Measurements from ENCODE around the gene DGKB.
"Not testable (repeated sequence)": the region's sequence is repeated elsewhere in the genome, so short reads cannot be mapped to it uniquely, and the experiment has no call there.

Gene DGKB

DNA sequence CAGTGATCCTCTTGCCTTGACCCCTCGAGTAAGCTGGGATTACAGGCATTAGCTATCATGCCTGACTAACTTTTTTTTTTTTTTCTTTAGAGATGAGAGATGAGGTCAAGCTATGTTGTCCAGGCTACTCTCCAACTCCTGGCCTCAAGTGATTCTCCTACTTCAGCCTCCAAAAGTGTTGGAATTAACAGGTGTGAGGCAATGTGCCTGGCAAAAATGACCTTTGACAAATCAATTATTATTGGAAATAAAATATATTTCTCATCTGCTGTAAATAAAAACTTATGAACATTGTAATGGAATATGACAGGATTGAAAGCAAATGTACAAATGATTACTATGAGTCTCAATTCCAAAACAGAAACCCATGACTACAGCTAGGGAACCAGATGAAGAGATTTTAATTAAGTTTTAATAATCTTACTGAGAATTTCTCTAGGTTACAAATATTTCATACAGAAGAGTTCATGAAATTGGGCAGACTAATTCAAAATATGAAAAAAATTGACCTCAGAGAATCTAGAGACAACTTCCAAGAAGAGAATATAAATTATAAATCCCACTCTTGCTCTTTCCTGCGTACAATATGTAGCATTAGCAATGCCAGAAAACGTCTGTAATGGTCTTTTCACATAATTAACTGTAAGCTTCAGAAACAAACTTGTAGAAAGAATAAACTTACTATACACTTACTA lies 414.7 kb downstream of the DGKB start:
- in situ Hi-C loops (cut with MboI; ENCODE audit: low sequenced_read_pairs) = no loop called here

GRCh38 chr7:14483663-14484062 lies 418.9 kb downstream of the DGKB start:
- in situ Hi-C loops (cut with MboI; ENCODE audit: low sequenced_read_pairs) = no loop called here

- in situ Hi-C loops (cut with MboI; ENCODE audit: low sequenced_read_pairs) = no loop called here
Measured at GRCh38 chr7:14480281-14480680, 422.3 kb downstream of the DGKB start.

DNA sequence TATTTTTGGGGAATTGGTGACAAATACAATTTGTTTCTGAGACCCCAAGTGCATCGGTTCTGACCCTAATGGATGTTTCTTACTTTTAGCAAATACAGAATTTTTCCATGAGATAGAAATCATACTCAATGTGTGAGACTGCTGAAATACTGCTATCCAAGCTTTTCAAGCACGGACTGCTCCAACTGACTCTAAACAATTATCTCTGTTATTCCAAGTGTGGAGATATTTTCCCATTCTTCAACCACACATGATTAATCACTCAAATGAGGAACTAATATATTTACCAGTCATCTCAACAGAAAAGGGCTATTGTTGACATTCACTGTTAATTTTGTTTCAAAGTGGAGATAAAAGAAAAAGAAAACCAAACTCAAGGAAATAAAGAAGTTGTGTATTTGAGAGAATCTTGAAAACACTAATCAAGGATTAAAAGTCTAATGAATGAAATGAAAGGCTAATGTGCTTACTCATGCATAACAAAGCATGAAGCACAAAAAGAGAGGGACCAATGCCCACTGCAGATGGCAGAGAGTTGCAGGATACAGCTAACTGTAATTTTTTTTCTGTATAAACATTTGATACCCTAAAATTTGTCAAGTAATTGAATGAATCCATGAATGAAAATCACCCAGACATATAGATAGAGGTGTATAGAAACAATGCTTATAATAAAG lies 423.6 kb downstream of the DGKB start:
- in situ Hi-C loops (cut with MboI; ENCODE audit: low sequenced_read_pairs) = no loop called here

GRCh38 chr7:14461716-14462115 lies 440.8 kb downstream of the DGKB start:
- in situ Hi-C loops (cut with MboI; ENCODE audit: low sequenced_read_pairs) = not testable (repeated sequence)

DNA sequence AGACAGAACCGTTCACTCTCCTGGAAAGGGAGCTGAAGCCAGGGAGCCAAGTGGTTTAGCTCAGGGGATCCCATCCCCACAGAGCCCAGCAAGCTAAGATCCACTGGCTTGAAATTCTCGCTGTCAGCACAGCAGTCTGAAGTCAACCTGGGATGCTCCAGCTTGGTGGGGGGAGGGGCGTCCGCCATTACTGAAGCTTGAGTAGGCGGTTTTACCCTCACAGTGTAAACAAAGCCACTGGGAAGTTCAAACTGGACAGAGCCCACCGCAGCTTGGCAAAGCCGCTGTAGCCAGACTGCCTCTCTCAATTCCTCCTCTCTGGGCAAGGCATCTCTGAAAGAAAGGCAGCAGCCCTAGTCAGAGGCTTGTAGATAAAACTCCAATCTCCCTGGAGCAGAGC lies 443.7 kb downstream of the DGKB start:
- in situ Hi-C loops (cut with MboI; ENCODE audit: low sequenced_read_pairs) = not testable (repeated sequence)

DNA sequence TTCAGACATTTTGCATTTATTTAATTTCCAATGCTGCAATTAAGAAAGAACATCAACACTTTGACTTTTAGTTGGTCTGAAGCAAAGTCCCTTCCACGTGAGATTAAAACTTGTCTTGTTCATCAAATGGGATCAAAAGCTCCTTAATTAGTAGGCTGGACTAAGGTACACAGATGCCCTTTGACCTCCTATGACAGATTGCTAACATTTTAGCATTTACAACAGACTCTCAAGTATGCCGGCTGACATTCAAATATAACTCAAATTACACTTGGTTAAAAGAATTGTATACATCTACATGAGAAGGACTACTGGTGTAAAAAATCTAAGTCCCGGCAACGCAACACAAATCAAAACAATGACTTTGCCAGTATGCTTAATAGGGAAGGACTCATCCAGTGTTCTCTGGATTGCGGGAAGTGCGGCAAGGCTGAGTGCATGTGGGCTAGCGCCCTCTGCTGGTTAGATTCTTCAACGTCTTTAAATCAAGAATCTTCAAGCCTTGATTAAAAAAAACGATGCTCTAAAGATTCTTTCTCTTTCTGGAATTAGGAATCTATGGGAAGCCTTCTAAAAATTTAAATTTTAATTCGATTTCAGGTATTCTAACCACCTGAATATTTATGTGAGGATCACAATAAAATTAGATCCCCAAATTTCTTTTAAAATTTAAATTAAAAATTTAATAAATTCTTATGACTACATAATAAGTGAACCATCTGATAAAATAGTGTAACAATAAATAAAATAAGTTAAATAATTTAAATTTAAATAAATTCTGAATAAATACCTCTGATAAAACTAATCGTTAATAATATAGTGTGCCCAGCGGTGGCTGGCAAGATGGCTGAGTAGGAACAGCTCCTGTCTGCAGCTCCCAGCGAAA lies 444.7 kb downstream of the DGKB start:
- in situ Hi-C loops (cut with MboI; ENCODE audit: low sequenced_read_pairs) = no loop called here

DNA sequence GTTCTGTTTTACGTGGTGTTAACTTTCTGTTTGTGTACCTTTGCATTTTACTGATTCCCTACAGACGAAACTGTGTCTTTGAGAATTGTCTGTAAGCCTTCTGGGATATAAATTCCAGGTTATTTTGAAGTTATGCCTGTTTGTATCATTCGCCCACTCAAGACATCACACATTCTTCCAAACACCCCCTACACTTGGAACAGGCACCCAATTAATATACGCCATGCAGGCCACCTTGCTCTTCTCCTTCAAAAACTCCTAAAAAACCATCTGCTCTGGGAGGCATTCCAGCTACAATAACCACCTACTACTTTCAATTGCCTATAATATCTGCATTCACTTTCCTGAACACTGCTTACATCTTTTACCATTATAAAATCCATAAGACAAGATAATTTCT lies 453.3 kb downstream of the DGKB start:
- in situ Hi-C loops (cut with MboI; ENCODE audit: low sequenced_read_pairs) = no loop called here

- in situ Hi-C loops (cut with MboI; ENCODE audit: low sequenced_read_pairs) = no loop called here
Measured at GRCh38 chr7:14446829-14447228, 455.7 kb downstream of the DGKB start.

DNA sequence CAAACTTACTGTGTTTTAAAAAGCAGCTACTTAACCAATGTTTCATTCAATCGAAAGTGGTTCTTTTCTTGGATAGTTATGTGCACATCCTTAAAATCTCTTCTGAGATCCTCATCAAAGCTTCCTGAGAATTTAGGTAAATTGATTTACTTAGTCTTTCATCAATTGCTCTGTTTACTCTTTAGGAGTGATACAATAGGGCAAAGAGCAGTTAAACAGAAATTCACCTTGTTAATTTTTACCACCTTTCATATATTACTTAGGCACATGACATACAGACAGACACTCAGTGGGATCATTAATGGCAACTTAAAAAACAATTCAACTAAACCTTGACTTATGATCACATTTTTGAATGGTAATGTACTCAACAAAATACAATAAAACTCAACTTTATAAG lies 456.3 kb downstream of the DGKB start:
- in situ Hi-C loops (cut with MboI; ENCODE audit: low sequenced_read_pairs) = no loop called here

DNA sequence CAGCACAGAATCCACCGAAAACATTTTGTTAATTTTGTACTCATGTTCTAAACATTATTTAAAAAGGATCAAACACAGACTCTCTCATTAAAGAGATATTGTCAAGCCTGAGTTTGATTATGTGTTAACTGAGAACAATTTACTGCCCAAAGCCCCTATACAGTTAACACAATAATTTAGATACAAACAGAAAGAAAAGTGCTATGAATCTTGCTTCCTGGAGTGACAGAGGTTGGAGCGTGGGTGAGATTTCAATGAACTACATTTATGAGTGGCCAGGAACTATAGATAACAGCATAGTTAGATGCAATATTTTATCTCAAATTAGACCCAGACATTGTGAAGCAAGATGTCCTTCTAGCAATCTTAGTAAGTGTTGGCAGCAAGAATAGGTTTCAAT lies 464.2 kb downstream of the DGKB start:
- in situ Hi-C loops (cut with MboI; ENCODE audit: low sequenced_read_pairs) = no loop called here

DNA sequence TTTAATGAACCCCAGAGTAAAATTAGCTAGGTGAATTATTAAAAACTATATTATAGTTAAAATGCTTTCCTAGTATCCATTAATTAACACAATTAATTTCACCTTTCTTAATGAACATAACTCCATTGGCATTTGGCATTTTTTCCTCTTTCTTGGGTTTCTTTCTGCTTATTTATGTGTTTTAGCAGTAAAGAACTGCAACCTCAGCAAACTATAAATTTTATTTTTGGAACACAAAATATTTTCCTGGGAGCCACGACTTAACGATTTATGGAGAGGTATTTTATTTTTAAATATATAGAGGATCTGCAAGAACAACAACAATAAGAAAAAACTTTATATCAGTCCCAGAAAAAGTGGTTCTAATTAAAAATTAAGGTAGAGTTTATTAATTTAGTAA lies 465.7 kb downstream of the DGKB start:
- in situ Hi-C loops (cut with MboI; ENCODE audit: low sequenced_read_pairs) = no loop called here

DNA sequence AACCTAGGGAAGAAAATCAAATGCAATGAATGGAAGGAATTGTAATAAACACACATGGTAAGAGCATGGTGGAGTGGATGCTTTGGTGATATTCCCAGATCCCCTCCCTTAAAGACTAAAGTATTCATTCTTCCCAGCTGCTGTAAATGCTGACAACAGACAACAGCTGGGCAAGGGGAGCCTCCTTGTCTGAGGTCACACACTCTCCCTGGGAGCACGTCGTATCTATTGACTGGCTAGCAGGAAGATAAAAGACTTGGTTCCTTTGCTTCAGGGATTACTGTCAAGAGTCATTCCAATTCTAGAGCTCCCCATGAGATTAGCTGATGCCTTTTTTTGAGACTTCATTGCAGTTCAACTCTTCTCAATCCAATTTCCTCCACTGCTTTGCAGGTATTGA lies 469.6 kb downstream of the DGKB start:
- in situ Hi-C loops (cut with MboI; ENCODE audit: low sequenced_read_pairs) = no loop called here

DNA sequence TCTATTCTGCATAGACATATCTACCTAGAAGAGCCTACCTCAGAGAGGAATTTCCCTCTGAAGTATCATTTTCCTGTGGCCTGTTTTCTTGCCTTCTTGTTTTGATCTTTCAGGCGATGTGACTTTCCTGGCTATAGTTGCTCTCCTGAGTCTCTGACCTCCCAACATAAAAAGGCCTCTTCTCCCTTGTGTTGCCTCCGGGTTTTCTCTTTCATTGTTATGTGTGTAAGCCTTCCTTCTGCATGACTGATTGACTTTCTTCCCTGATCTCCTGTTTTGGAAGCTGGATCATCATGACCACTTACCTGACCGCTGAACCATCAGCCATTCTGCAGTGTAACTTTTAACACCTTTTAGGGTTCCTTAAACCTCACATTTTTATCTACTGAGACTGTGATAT lies 471.6 kb downstream of the DGKB start:
- in situ Hi-C loops (cut with MboI; ENCODE audit: low sequenced_read_pairs) = no loop called here

- in situ Hi-C loops (cut with MboI; ENCODE audit: low sequenced_read_pairs) = no loop called here
Measured at GRCh38 chr7:14425559-14425958, 477.0 kb downstream of the DGKB start.

DNA sequence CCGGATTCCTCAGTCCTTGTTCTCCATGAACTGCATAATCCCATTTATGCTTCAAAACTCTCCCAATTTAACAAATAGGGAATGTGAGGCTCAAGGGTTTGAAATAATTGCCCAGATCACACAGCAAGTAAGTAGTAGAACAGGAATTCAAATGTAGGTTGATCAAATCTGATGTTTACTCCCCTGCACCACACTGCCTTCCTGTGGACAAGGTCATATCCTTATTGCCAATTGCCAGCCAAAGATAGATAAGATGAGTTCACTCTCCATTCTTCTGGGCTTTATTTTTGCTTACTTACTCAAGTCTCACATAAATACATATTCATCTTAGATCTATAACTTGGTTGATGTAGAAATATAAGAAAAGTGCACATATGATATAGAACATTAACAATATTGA lies 477.9 kb downstream of the DGKB start:
- in situ Hi-C loops (cut with MboI; ENCODE audit: low sequenced_read_pairs) = no loop called here

DNA sequence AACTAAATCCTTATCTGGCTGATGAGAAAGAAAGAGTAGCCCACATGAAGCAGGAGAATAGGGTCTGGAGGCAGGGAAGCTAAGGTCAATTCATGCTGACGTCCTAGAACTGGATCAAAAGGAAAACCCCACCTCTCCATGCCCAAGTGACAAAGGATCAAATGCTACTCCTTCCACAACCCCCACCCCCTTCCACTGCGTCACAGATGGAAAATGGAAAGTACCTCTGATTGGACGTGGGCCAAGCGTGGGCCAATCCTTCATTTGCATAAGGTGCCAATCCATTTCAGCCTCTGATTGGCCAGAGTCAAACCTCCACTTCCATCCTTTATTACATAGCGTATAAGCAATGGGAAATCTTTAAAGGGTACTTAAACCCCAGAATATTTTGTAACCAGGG lies 481.8 kb downstream of the DGKB start:
- in situ Hi-C loops (cut with MboI; ENCODE audit: low sequenced_read_pairs) = no loop called here

GRCh38 chr7:14419531-14419930 lies 483.0 kb downstream of the DGKB start:
- in situ Hi-C loops (cut with MboI; ENCODE audit: low sequenced_read_pairs) = no loop called here

DNA sequence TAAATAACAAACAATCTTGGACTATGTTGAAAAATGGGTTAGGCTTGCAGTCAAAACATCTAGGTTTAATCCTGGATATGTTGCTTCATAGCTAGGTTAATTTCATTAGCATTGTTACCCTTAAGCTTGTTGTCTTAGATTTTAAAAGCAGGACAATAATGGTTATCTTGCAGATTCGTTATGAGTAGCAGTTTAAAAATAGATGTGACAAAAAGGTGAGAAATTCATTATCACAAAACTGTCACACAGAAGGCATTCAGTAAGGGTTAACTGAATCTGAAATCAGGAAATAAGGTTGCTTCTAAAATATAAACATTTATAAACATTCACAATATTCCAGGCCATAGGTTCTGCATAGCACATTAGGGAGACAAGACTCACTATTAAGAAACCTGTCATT lies 483.9 kb downstream of the DGKB start:
- in situ Hi-C loops (cut with MboI; ENCODE audit: low sequenced_read_pairs) = no loop called here

DNA sequence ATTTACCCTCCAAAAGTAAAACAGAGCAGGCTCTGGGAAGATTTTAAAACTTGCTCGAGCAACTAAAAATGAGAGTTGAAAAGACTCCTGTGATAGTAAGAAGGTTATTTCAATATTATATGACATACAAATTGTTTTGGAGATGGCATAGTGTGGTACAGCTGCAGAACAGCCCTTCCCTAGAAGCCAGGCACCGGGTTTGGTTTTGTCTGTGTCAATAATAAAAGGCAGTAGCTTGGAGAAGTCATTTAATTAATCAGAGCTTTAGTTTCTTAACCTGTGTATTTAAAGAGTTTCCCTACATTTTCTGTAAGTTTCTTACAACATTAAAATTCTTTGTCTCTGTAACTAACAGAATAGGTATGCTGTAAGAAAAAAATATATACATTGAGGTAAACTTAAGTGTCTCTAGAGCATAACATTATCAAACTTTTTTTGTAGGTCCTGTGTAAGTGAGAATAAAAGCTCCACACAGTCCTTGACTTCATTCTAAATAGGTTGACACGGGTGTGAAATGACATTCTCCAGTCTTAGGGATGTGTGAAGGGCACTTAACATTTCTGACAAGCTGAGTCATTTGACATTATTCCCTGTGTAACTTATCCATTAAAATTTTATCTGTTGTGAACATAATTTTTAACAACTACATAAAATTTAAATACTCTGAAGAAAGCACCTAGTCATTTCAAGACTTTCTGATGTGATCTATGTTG lies 488.1 kb downstream of the DGKB start:
- in situ Hi-C loops (cut with MboI; ENCODE audit: low sequenced_read_pairs) = no loop called here

Data from hTERT RPE-1 (cell line).